Thoracic aorta (tissue), 2 donors: ENCODE data around the gene SYNDIG1. TPM values are rescaled to one million over a fixed set of nuclear protein-coding genes. Genes with fewer than 3 reads are reported as not detected.

Source experiments
- ATAC-seq: fragments of 150-250 bp; one replicate; pipeline ENCODE4 v1.8.0; 2017; ENCODE audit warnings: low read depth; ENCODE audit not compliant: insufficient number of reproducible peaks, low FRiP score
- DNase-seq: peaks from one replicate; pipeline ENCODE4 v3.0.0-alpha.2; 2020; ENCODE audit warnings: low spot score
- H3K27ac ChIP-seq, 2 donors: fragments of 200-600 bp; sonication (generic); 1 replicate in 1 of 2; 2 replicates in 1 of 2; pipeline ENCODE4 v1.5.1; 2016; ENCODE audit warnings: mild to moderate bottlenecking in 2 of 2, moderate library complexity in 2 of 2
- H3K27me3 ChIP-seq: fragments of 200-600 bp; sonication (generic); replicated peaks from 2 replicates; pipeline ENCODE4 v1.6.0; 2016; ENCODE audit warnings: mild to moderate bottlenecking; ENCODE audit not compliant: insufficient read depth
- H3K36me3 ChIP-seq: fragments of 200-600 bp; sonication (generic); one replicate; pipeline ENCODE4 v1.5.1; 2016
- H3K4me1 ChIP-seq, 2 donors: fragments of 200-600 bp; sonication (generic); 1 replicate in 1 of 2; 2 replicates in 1 of 2; pipeline versions ENCODE4 v1.5.1 to v1.6.0; 2016; ENCODE audit warnings: low read depth in 2 of 2, mild to moderate bottlenecking in 1 of 2; ENCODE audit not compliant: control insufficient read depth in 1 of 2
- H3K4me3 ChIP-seq: fragments of 200-600 bp; sonication (generic); 2 replicates; pipeline ENCODE4 v1.5.1; 2016; ENCODE audit warnings: mild to moderate bottlenecking
- H3K9me3 ChIP-seq: fragments of 200-600 bp; sonication (generic); 2 replicates; pipeline ENCODE4 v1.5.1; 2016
- CTCF ChIP-seq: fragments of 200-600 bp; sonication (generic); IDR thresholded peaks from one replicate; pipeline ENCODE4 v1.5.1; 2019; ENCODE audit warnings: antibody characterized with exemption
- total RNA-seq, 2 donors: library from RNA; depleted of rRNA; stranded (reverse); fragments of >200 nt; gene quantifications; one replicate each; pipeline versions ENCODE4 v1.1.0 to v1.2.3, GENCODE V29; 2016

Gene SYNDIG1
- total RNA-seq, 2 donors from 2014 or later = 1.8 to 5.4 TPM

- ATAC-seq (no peak), DNase-seq (no peak)
- Histone ChIP-seq H3K4me1 (no peaks in the 10 kb centered on the region), H3K27ac (no peak overlapping the region), H3K4me3 (no peak overlapping the region), H3K36me3 (no peaks in the 10 kb centered on the region), H3K27me3 (no peaks in the 10 kb centered on the region), H3K9me3 (no peaks in the 10 kb centered on the region)
- no peak for TF ChIP-seq CTCF
Measured at GRCh38 chr20:24665196-24665595, 195.8 kb downstream of the SYNDIG1 start.

- no peak overlapping the region for H3K4me3 ChIP-seq
- no peaks in the 10 kb centered on the region for H3K36me3 ChIP-seq
- TF ChIP-seq CTCF = no peak
- H3K27me3 ChIP-seq = no peaks in the 10 kb centered on the region
- no peaks in the 10 kb centered on the region for H3K9me3 ChIP-seq
- DNase-seq = no peak
- ATAC-seq = no peak
- no peaks in the 10 kb centered on the region for H3K4me1 ChIP-seq
- H3K27ac ChIP-seq = no peak overlapping the region
Measured at GRCh38 chr20:24665741-24666191, 196.3 kb downstream of the SYNDIG1 start.

- Histone ChIP-seq H3K4me3 (no peak overlapping the region), H3K4me1 (peaks cover 4 to 8% of the 10 kb centered on the region in 2 donors), H3K27me3 (no peaks in the 10 kb centered on the region), H3K36me3 (no peaks in the 10 kb centered on the region), H3K9me3 (no peaks in the 10 kb centered on the region), H3K27ac (no peak overlapping the region)
- no peak for TF ChIP-seq CTCF
- no peak for ATAC-seq
- no peak for DNase-seq
Measured at GRCh38 chr20:24667689-24668383, 198.4 kb downstream of the SYNDIG1 start.

- ATAC-seq (no peak), DNase-seq (no peak)
- no peak for TF ChIP-seq CTCF
- H3K27ac ChIP-seq = no peak overlapping the region
- H3K4me3 ChIP-seq = no peak overlapping the region
- no peaks in the 10 kb centered on the region for H3K27me3 ChIP-seq
- no peaks in the 10 kb centered on the region for H3K9me3 ChIP-seq
- no peaks in the 10 kb centered on the region for H3K36me3 ChIP-seq
- peaks cover 8 to 13% of the 10 kb centered on the region in 2 donors for H3K4me1 ChIP-seq
Measured at GRCh38 chr20:24668384-24668702, 198.9 kb downstream of the SYNDIG1 start.

GRCh38 chr20:24668791-24669190, 199.4 kb downstream of the SYNDIG1 start:
- DNase-seq (no peak), ATAC-seq (no peak)
- TF ChIP-seq CTCF = no peak
- Histone ChIP-seq H3K9me3 (no peaks in the 10 kb centered on the region), H3K27me3 (no peaks in the 10 kb centered on the region), H3K4me3 (no peak overlapping the region), H3K36me3 (no peaks in the 10 kb centered on the region), H3K27ac (no peak overlapping the region), H3K4me1 (peaks cover 12 to 18% of the 10 kb centered on the region in 2 donors)
